ENCODE results near the gene RIPPLY3. TPM values are rescaled to one million over a fixed set of nuclear protein-coding genes. Genes with fewer than 3 reads are reported as not detected.
A peak's percentile ranks its signal among the peaks of the same experiment; 100 is the strongest.
"Not testable (repeated sequence)": the region's sequence is repeated elsewhere in the genome, so short reads cannot be mapped to it uniquely, and the experiment has no call there.

RIPPLY3 gene
- total and polyA plus RNA-seq, 7 experiments from 2014 or later = not detected

GRCh38 chr21:37045556-37045955 is 39.1 kb downstream of the RIPPLY3 start:
- POLR2A ChIA-PET = interaction anchor here (1.2 kb wide), 1 partner anchor 27 kb away, joined by 4 read pairs; the partner anchor contains the start of genes PIGP and TTC3
- intact Hi-C loops (cut with micrococcal nuclease) = no loop called here
- no peaks in the 10 kb centered on the region for H3K36me3 ChIP-seq (ENCODE audit: control insufficient read depth in 2 of 3, insufficient read depth in 3 of 3, low read length in 3 of 3)
- H3K27me3 ChIP-seq (ENCODE audit: control insufficient read depth in 2 of 2, insufficient read depth in 2 of 2, low read length in 2 of 2) = no peaks in the 10 kb centered on the region
- Mint-ChIP-seq H3K9me3 (peaks cover 0 to 1% (median 0%) of the 10 kb centered on the region in 11 donors), H3K4me3 (peak overlapping the region in 1 of 10 donors; percentile 24), H3K27ac (peak overlapping the region in 1 of 9 donors; percentile 34), H3K4me1 (peaks cover 0 to 15% (median 14%) of the 10 kb centered on the region in 7 donors), H3K36me3 (no peaks in the 10 kb centered on the region), H3K27me3 (peaks cover 0 to 22% (median 10%) of the 10 kb centered on the region in 5 donors)
- ATAC-seq = no peak
- CTCF ChIA-PET = no interaction called here
- no peaks in the 10 kb centered on the region for H3K9me3 ChIP-seq (ENCODE audit: control insufficient read depth in 2 of 3, low read length in 3 of 3)
- H3K4me3 ChIP-seq (ENCODE audit: low read length) = no peak overlapping the region
- peaks cover 10 to 11% of the 10 kb centered on the region in 2 donors for H3K4me1 ChIP-seq (ENCODE audit: control insufficient read depth in 2 of 2, insufficient read depth in 2 of 2, low read length in 2 of 2)
- H3K27ac ChIP-seq (ENCODE audit: low read depth, low read length) = no peak overlapping the region
- no peak for DNase-seq

- H3K4me3 Mint-ChIP-seq = no peak overlapping the region
- H3K36me3 Mint-ChIP-seq = no peaks in the 10 kb centered on the region
- Histone ChIP-seq H3K4me1 (ENCODE audit: control insufficient read depth in 2 of 2, insufficient read depth in 2 of 2, low read length in 2 of 2) (peaks cover 10 to 11% of the 10 kb centered on the region in 2 donors), H3K36me3 (ENCODE audit: control insufficient read depth in 2 of 3, insufficient read depth in 3 of 3, low read length in 3 of 3) (no peaks in the 10 kb centered on the region), H3K27ac (ENCODE audit: low read depth, low read length) (no peak overlapping the region), H3K27me3 (ENCODE audit: control insufficient read depth in 2 of 2, insufficient read depth in 2 of 2, low read length in 2 of 2) (no peaks in the 10 kb centered on the region), H3K4me3 (ENCODE audit: low read length) (no peak overlapping the region), H3K9me3 (ENCODE audit: control insufficient read depth in 2 of 3, low read length in 3 of 3) (no peaks in the 10 kb centered on the region)
- DNase-seq (no peak), ATAC-seq (no peak)
- intact Hi-C loops (cut with micrococcal nuclease) = no loop called here
- H3K4me1 Mint-ChIP-seq = peaks cover 0 to 15% (median 14%) of the 10 kb centered on the region in 7 donors
- peaks cover 0 to 1% (median 0%) of the 10 kb centered on the region in 11 donors for H3K9me3 Mint-ChIP-seq
- H3K27ac Mint-ChIP-seq = no peak overlapping the region
- ChIA-PET CTCF (no interaction called here), POLR2A (no interaction called here)
- H3K27me3 Mint-ChIP-seq = peaks cover 0 to 26% (median 10%) of the 10 kb centered on the region in 5 donors
Observed at GRCh38 chr21:37047079-37047478, 40.6 kb downstream of the RIPPLY3 start.

- H3K4me3 Mint-ChIP-seq; H3K27ac Mint-ChIP-seq; H3K9me3 Mint-ChIP-seq; POLR2A ChIA-PET; H3K27me3 ChIP-seq (ENCODE audit: control insufficient read depth in 2 of 2, insufficient read depth in 2 of 2, low read length in 2 of 2); ATAC-seq; intact Hi-C loops (cut with micrococcal nuclease); H3K36me3 Mint-ChIP-seq; H3K27ac ChIP-seq (ENCODE audit: low read depth, low read length); H3K4me3 ChIP-seq (ENCODE audit: low read length); H3K9me3 ChIP-seq (ENCODE audit: control insufficient read depth in 2 of 3, low read length in 3 of 3); DNase-seq; H3K36me3 ChIP-seq (ENCODE audit: control insufficient read depth in 2 of 3, insufficient read depth in 3 of 3, low read length in 3 of 3); CTCF ChIA-PET; H3K4me1 ChIP-seq (ENCODE audit: control insufficient read depth in 2 of 2, insufficient read depth in 2 of 2, low read length in 2 of 2): not testable (repeated sequence)
- Mint-ChIP-seq H3K27me3 (peaks cover 0 to 33% (median 10%) of the 10 kb centered on the region in 5 donors), H3K4me1 (peaks cover 0 to 13% (median 11%) of the 10 kb centered on the region in 7 donors)
Observed at GRCh38 chr21:37049741-37050140, 43.2 kb downstream of the RIPPLY3 start.

GRCh38 chr21:37055271-37055855 is 48.9 kb downstream of the RIPPLY3 start:
- H3K27me3 ChIP-seq (ENCODE audit: control insufficient read depth in 2 of 2, insufficient read depth in 2 of 2, low read length in 2 of 2) = no peaks in the 10 kb centered on the region
- CTCF ChIA-PET = no interaction called here
- no peak for ATAC-seq
- no peak overlapping the region for H3K4me3 ChIP-seq (ENCODE audit: low read length)
- H3K27ac ChIP-seq (ENCODE audit: low read depth, low read length) = no peak overlapping the region
- intact Hi-C loops (cut with micrococcal nuclease) = no loop called here
- no peaks in the 10 kb centered on the region for H3K9me3 ChIP-seq (ENCODE audit: control insufficient read depth in 2 of 3, low read length in 3 of 3)
- peaks cover 0 to 16% (median 0%) of the 10 kb centered on the region in 5 donors for H3K27me3 Mint-ChIP-seq
- H3K4me1 Mint-ChIP-seq = no peaks in the 10 kb centered on the region
- H3K4me3 Mint-ChIP-seq = no peak overlapping the region
- no peaks in the 10 kb centered on the region for H3K36me3 ChIP-seq (ENCODE audit: control insufficient read depth in 2 of 3, insufficient read depth in 3 of 3, low read length in 3 of 3)
- no peak for DNase-seq
- no peaks in the 10 kb centered on the region for H3K4me1 ChIP-seq (ENCODE audit: control insufficient read depth in 2 of 2, insufficient read depth in 2 of 2, low read length in 2 of 2)
- H3K9me3 Mint-ChIP-seq = no peaks in the 10 kb centered on the region
- POLR2A ChIA-PET = no interaction called here
- no peak overlapping the region for H3K27ac Mint-ChIP-seq
- H3K36me3 Mint-ChIP-seq = no peaks in the 10 kb centered on the region

GRCh38 chr21:37057614-37058013 is 51.1 kb downstream of the RIPPLY3 start:
- H3K27me3 Mint-ChIP-seq = peaks cover 0 to 13% (median 0%) of the 10 kb centered on the region in 5 donors
- Histone ChIP-seq H3K36me3 (ENCODE audit: control insufficient read depth in 2 of 3, insufficient read depth in 3 of 3, low read length in 3 of 3) (no peaks in the 10 kb centered on the region), H3K4me1 (ENCODE audit: control insufficient read depth in 2 of 2, insufficient read depth in 2 of 2, low read length in 2 of 2) (no peaks in the 10 kb centered on the region), H3K9me3 (ENCODE audit: control insufficient read depth in 2 of 3, low read length in 3 of 3) (no peaks in the 10 kb centered on the region), H3K27ac (ENCODE audit: low read depth, low read length) (no peak overlapping the region), H3K27me3 (ENCODE audit: control insufficient read depth in 2 of 2, insufficient read depth in 2 of 2, low read length in 2 of 2) (no peaks in the 10 kb centered on the region), H3K4me3 (ENCODE audit: low read length) (no peak overlapping the region)
- no peaks in the 10 kb centered on the region for H3K4me1 Mint-ChIP-seq
- no peak for ATAC-seq
- POLR2A ChIA-PET = no interaction called here
- DNase-seq = no peak
- H3K9me3 Mint-ChIP-seq = no peaks in the 10 kb centered on the region
- CTCF ChIA-PET = no interaction called here
- no peaks in the 10 kb centered on the region for H3K36me3 Mint-ChIP-seq
- H3K4me3 Mint-ChIP-seq = no peak overlapping the region
- no peak overlapping the region for H3K27ac Mint-ChIP-seq
- intact Hi-C loops (cut with micrococcal nuclease) = no loop called here

GRCh38 chr21:37058261-37058660 is 51.8 kb downstream of the RIPPLY3 start:
- Mint-ChIP-seq H3K27me3 (peaks cover 0 to 12% (median 0%) of the 10 kb centered on the region in 5 donors), H3K27ac (peak overlapping the region in 1 of 9 donors; percentile 1), H3K9me3 (no peaks in the 10 kb centered on the region), H3K36me3 (no peaks in the 10 kb centered on the region), H3K4me1 (no peaks in the 10 kb centered on the region), H3K4me3 (no peak overlapping the region)
- CTCF ChIA-PET = no interaction called here
- ATAC-seq (no peak), DNase-seq (no peak)
- Histone ChIP-seq H3K4me3 (ENCODE audit: low read length) (no peak overlapping the region), H3K9me3 (ENCODE audit: control insufficient read depth in 2 of 3, low read length in 3 of 3) (no peaks in the 10 kb centered on the region), H3K27me3 (ENCODE audit: control insufficient read depth in 2 of 2, insufficient read depth in 2 of 2, low read length in 2 of 2) (no peaks in the 10 kb centered on the region), H3K36me3 (ENCODE audit: control insufficient read depth in 2 of 3, insufficient read depth in 3 of 3, low read length in 3 of 3) (no peaks in the 10 kb centered on the region), H3K27ac (ENCODE audit: low read depth, low read length) (no peak overlapping the region), H3K4me1 (ENCODE audit: control insufficient read depth in 2 of 2, insufficient read depth in 2 of 2, low read length in 2 of 2) (no peaks in the 10 kb centered on the region)
- POLR2A ChIA-PET = no interaction called here
- intact Hi-C loops (cut with micrococcal nuclease) = no loop called here

GRCh38 chr21:37059181-37059580 is 52.7 kb downstream of the RIPPLY3 start:
- Histone ChIP-seq H3K27ac (ENCODE audit: low read depth, low read length) (no peak overlapping the region), H3K9me3 (ENCODE audit: control insufficient read depth in 2 of 3, low read length in 3 of 3) (no peaks in the 10 kb centered on the region), H3K36me3 (ENCODE audit: control insufficient read depth in 2 of 3, insufficient read depth in 3 of 3, low read length in 3 of 3) (no peaks in the 10 kb centered on the region), H3K27me3 (ENCODE audit: control insufficient read depth in 2 of 2, insufficient read depth in 2 of 2, low read length in 2 of 2) (no peaks in the 10 kb centered on the region), H3K4me3 (ENCODE audit: low read length) (no peak overlapping the region), H3K4me1 (ENCODE audit: control insufficient read depth in 2 of 2, insufficient read depth in 2 of 2, low read length in 2 of 2) (no peaks in the 10 kb centered on the region)
- no peaks in the 10 kb centered on the region for H3K36me3 Mint-ChIP-seq
- H3K27ac Mint-ChIP-seq = peak overlapping the region in 3 of 9 donors; percentile 4 to 61 (median 17)
- ChIA-PET POLR2A (no interaction called here), CTCF (no interaction called here)
- H3K4me3 Mint-ChIP-seq = no peak overlapping the region
- peaks cover 0 to 9% (median 0%) of the 10 kb centered on the region in 5 donors for H3K27me3 Mint-ChIP-seq
- H3K4me1 Mint-ChIP-seq = no peaks in the 10 kb centered on the region
- no peaks in the 10 kb centered on the region for H3K9me3 Mint-ChIP-seq
- DNase-seq (no peak), ATAC-seq (no peak)
- intact Hi-C loops (cut with micrococcal nuclease) = no loop called here
